DND-41 (cell line): ENCODE measurements around the gene RNF43.

ENCODE experiments used
- CTCF ChIP-seq: IDR thresholded peaks from 2 replicates; pipeline ENCODE4 v1.5.1; 2012; ENCODE audit warnings: borderline replicate concordance, low read length, moderate library complexity, mild to moderate bottlenecking; ENCODE audit not compliant: poor library complexity, severe bottlenecking; ENCODE audit errors: extremely low read depth
- EZH2 ChIP-seq: IDR thresholded peaks from 3 replicates; pipeline ENCODE4 v1.6.1; 2012; ENCODE audit warnings: borderline replicate concordance, low read depth, mild to moderate bottlenecking, moderate library complexity, low read length, inconsistent platforms; ENCODE audit not compliant: severe bottlenecking

- TF ChIP-seq CTCF = no peak
- no peak for TF ChIP-seq EZH2
Measured at GRCh38 chr17:58452738-58453137, 35.4 kb upstream of the RNF43 start.
